ENCODE measurements around the gene YWHAG. TPM values are rescaled to one million over a fixed set of nuclear protein-coding genes. Genes with fewer than 3 reads are reported as not detected.
A peak's percentile ranks its signal among the peaks of the same experiment; 100 is the strongest.

The YWHAG gene
- total and polyA plus RNA-seq, 9 of the 15 experiments (the other 6 are each of a cell fraction or from before 2014, with no cell fraction given) = 30.4 to 246 (median 94.5) TPM

DNA sequence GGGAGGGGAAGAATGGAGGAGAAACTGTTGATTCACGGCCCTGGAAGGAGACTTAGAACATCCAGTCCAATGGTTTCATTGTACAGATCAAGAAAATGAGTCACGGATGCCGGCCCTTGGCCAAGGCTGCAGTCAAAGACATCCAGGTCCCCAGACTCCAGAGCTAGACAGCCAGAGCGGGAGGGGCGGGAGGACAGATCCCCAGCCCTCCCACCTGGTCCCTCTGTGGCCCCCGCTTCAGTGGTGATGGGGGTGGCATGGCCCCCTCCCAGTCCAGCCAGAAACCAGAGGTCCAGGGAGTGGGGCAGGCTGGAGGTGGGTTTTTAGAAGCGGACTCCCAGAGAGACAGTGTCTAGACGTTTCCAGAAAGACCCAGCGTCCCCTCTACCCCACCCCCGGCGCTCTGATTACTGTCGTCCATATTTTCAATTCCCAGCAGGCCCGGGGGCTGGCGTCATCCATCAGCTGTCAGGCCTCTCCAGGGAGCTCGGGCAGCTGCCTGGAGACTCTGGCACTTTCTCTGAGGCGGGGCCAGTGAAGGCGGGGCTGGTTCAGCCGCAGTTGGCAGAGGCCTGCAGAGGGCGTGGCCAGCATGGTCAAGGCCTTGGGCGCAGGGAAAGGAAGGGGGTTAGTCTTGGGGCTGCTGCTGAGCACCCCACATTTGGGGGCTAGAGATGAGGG is 64.3 kb downstream of the YWHAG start (continued):
- TF ChIP-seq MTF1 (CRISPR knock-in tag; IDR thresholded peaks at IDR 0.05; ENCODE audit: borderline replicate concordance) (no peak), KLF6 (CRISPR knock-in tag; IDR thresholded peaks at IDR 0.05; ENCODE audit: borderline replicate concordance) (peak; percentile 21; the same call in 1 of the 2 replicates), YY1 (IDR thresholded peaks at IDR 0.05; ENCODE audit: borderline replicate concordance in 1 of 3, control insufficient read depth in 1 of 3, extremely low read depth in 1 of 3, insufficient read depth in 3 of 3, insufficient read length in 1 of 3, insufficient replicate concordance in 2 of 3, low read depth in 1 of 3, low read length in 2 of 3) (peak in 1 of 3 experiments; percentile 69), ZNF583 (CRISPR knock-in tag; IDR thresholded peaks at IDR 0.05) (peak; percentile 36; the same call in 1 of the 2 replicates), JUND (IDR thresholded peaks at IDR 0.05; ENCODE audit: borderline replicate concordance, low read depth, low read length) (peak; percentile 81), JUND (tag; IDR thresholded peaks at IDR 0.05; ENCODE audit: borderline replicate concordance, low read depth, low read length) (peak; percentile 59; the same call in 1 of the 3 replicates), PHTF2 (CRISPR knock-in tag; IDR thresholded peaks at IDR 0.05) (no peak), CBX3 (IDR thresholded peaks at IDR 0.05; ENCODE audit: borderline replicate concordance in 1 of 2, low read length in 2 of 2) (no peak), ZNF134 (CRISPR knock-in tag; conservative IDR thresholded peaks at IDR 0.05) (no peak), ZFP36 (IDR thresholded peaks at IDR 0.05; ENCODE audit: low read depth, low read length, partially characterized antibody) (peak; percentile 3), ZBTB7A (IDR thresholded peaks at IDR 0.05; ENCODE audit: borderline replicate concordance, control insufficient read depth, low read depth, low read length) (peak; percentile 27; the same call in 1 of the 2 replicates), NR2C2 (CRISPR knock-in tag; IDR thresholded peaks at IDR 0.05) (no peak), NR2C2 (tag; IDR thresholded peaks at IDR 0.05) (peak; percentile 59), ZFPM2 (CRISPR knock-in tag; IDR thresholded peaks at IDR 0.05) (no peak)
- TF ChIP-seq, protein P1, sequence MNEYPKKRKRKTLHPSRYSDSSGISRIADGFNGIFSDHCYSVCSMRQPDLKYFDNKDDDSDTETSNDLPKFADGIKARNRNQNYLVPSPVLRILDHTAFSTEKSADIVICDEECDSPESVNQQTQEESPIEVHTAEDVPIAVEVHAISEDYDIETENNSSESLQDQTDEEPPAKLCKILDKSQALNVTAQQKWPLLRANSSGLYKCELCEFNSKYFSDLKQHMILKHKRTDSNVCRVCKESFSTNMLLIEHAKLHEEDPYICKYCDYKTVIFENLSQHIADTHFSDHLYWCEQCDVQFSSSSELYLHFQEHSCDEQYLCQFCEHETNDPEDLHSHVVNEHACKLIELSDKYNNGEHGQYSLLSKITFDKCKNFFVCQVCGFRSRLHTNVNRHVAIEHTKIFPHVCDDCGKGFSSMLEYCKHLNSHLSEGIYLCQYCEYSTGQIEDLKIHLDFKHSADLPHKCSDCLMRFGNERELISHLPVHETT (CRISPR knock-in tag; conservative IDR thresholded peaks at IDR 0.05 in 1 of 2, IDR thresholded peaks at IDR 0.05 in 1 of 2) = no peak
- TF ChIP-seq, protein P2, sequence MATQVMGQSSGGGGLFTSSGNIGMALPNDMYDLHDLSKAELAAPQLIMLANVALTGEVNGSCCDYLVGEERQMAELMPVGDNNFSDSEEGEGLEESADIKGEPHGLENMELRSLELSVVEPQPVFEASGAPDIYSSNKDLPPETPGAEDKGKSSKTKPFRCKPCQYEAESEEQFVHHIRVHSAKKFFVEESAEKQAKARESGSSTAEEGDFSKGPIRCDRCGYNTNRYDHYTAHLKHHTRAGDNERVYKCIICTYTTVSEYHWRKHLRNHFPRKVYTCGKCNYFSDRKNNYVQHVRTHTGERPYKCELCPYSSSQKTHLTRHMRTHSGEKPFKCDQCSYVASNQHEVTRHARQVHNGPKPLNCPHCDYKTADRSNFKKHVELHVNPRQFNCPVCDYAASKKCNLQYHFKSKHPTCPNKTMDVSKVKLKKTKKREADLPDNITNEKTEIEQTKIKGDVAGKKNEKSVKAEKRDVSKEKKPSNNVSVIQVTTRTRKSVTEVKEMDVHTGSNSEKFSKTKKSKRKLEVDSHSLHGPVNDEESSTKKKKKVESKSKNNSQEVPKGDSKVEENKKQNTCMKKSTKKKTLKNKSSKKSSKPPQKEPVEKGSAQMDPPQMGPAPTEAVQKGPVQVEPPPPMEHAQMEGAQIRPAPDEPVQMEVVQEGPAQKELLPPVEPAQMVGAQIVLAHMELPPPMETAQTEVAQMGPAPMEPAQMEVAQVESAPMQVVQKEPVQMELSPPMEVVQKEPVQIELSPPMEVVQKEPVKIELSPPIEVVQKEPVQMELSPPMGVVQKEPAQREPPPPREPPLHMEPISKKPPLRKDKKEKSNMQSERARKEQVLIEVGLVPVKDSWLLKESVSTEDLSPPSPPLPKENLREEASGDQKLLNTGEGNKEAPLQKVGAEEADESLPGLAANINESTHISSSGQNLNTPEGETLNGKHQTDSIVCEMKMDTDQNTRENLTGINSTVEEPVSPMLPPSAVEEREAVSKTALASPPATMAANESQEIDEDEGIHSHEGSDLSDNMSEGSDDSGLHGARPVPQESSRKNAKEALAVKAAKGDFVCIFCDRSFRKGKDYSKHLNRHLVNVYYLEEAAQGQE (IDR thresholded peaks at IDR 0.05; ENCODE audit: borderline replicate concordance) = no peak
- TF ChIP-seq, protein P2 (CRISPR knock-in tag; IDR thresholded peaks at IDR 0.05; ENCODE audit: low read depth) = peak; percentile 70; the same call in 1 of the 2 replicates
